ENCODE results near the gene DHX35.
A peak's percentile ranks its signal among the peaks of the same experiment; 100 is the strongest.

DHX35 gene

GRCh38 chr20:38962044-38962927 lies at the start of gene DHX35:
Gene DHX35, plus strand, starts transcription at chr20:38962344. Its CDS starts 24 bp downstream, at chr20:38962368.
- H3K27ac ChIP-seq (ENCODE audit: low read depth in 2 of 2, low read length in 2 of 2) = peak within 1 kb of the TSS; percentile 90 to 92
- H3K4me3 ChIP-seq (ENCODE audit: low read length in 2 of 2) = peak within 1 kb of the TSS; percentile 74 to 95
- H3K27me3 ChIP-seq (ENCODE audit: control insufficient read depth in 2 of 2, insufficient read depth in 2 of 2, low read length in 2 of 2) = no peaks in the 10 kb centered on the region
- H3K4me1 ChIP-seq (ENCODE audit: control insufficient read depth in 2 of 2, insufficient read depth in 2 of 2, low read length in 2 of 2) = peaks cover 12 to 19% of the 10 kb centered on the region in 2 donors
- no peaks in the 10 kb centered on the region for H3K9me3 ChIP-seq (ENCODE audit: control insufficient read depth in 2 of 2, low read length in 2 of 2)
- H3K9ac ChIP-seq (ENCODE audit: low read depth in 1 of 2, low read length in 2 of 2) = peak within 1 kb of the TSS; percentile 81 to 93
- H3K36me3 ChIP-seq (ENCODE audit: control insufficient read depth in 2 of 2, insufficient read depth in 2 of 2, low read length in 2 of 2) = peaks cover 0 to 5% of the 10 kb centered on the region in 2 donors

- no peaks in the 10 kb centered on the region for H3K4me1 ChIP-seq (ENCODE audit: control insufficient read depth in 2 of 2, insufficient read depth in 2 of 2, low read length in 2 of 2)
- no peaks in the 10 kb centered on the region for H3K27me3 ChIP-seq (ENCODE audit: control insufficient read depth in 2 of 2, insufficient read depth in 2 of 2, low read length in 2 of 2)
- H3K4me3 ChIP-seq (ENCODE audit: low read length in 2 of 2) = no peak overlapping the region
- no peaks in the 10 kb centered on the region for H3K9me3 ChIP-seq (ENCODE audit: control insufficient read depth in 2 of 2, low read length in 2 of 2)
- H3K27ac ChIP-seq (ENCODE audit: low read depth in 2 of 2, low read length in 2 of 2) = no peak overlapping the region
- no peak overlapping the region for H3K9ac ChIP-seq (ENCODE audit: low read depth in 1 of 2, low read length in 2 of 2)
- H3K36me3 ChIP-seq (ENCODE audit: control insufficient read depth in 2 of 2, insufficient read depth in 2 of 2, low read length in 2 of 2) = peaks cover 0 to 8% of the 10 kb centered on the region in 2 donors
Measured at GRCh38 chr20:38915355-38915754, 46.8 kb upstream of the DHX35 start.

GRCh38 chr20:38917657-38918056 lies 44.5 kb upstream of the DHX35 start:
- no peaks in the 10 kb centered on the region for H3K4me1 ChIP-seq (ENCODE audit: control insufficient read depth in 2 of 2, insufficient read depth in 2 of 2, low read length in 2 of 2)
- no peak overlapping the region for H3K4me3 ChIP-seq (ENCODE audit: low read length in 2 of 2)
- H3K9ac ChIP-seq (ENCODE audit: low read depth in 1 of 2, low read length in 2 of 2) = no peak overlapping the region
- H3K27me3 ChIP-seq (ENCODE audit: control insufficient read depth in 2 of 2, insufficient read depth in 2 of 2, low read length in 2 of 2) = no peaks in the 10 kb centered on the region
- no peak overlapping the region for H3K27ac ChIP-seq (ENCODE audit: low read depth in 2 of 2, low read length in 2 of 2)
- peaks cover 0 to 8% of the 10 kb centered on the region in 2 donors for H3K36me3 ChIP-seq (ENCODE audit: control insufficient read depth in 2 of 2, insufficient read depth in 2 of 2, low read length in 2 of 2)
- no peaks in the 10 kb centered on the region for H3K9me3 ChIP-seq (ENCODE audit: control insufficient read depth in 2 of 2, low read length in 2 of 2)

DNA sequence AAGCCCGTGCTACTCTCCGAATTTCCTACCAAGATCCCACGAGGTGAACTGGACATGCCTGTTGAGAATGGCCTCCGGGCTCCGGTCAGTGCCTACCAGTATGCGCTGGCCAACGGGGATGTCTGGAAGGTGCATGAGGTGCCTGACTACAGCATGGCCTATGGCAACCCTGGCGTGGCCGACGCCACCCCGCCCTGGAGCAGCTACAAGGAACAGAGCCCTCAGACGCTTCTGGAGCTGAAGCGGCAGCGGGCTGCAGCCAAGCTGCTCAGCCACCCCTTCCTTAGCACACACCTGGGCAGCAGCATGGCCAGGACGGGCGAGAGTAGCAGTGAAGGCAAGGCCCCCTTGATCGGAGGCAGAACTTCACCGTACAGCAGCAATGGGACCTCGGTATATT lies 44.0 kb upstream of the DHX35 start:
- no peaks in the 10 kb centered on the region for H3K4me1 ChIP-seq (ENCODE audit: control insufficient read depth in 2 of 2, insufficient read depth in 2 of 2, low read length in 2 of 2)
- no peaks in the 10 kb centered on the region for H3K9me3 ChIP-seq (ENCODE audit: control insufficient read depth in 2 of 2, low read length in 2 of 2)
- peaks cover 0 to 8% of the 10 kb centered on the region in 2 donors for H3K36me3 ChIP-seq (ENCODE audit: control insufficient read depth in 2 of 2, insufficient read depth in 2 of 2, low read length in 2 of 2)
- H3K9ac ChIP-seq (ENCODE audit: low read depth in 1 of 2, low read length in 2 of 2) = no peak overlapping the region
- H3K4me3 ChIP-seq (ENCODE audit: low read length in 2 of 2) = no peak overlapping the region
- H3K27me3 ChIP-seq (ENCODE audit: control insufficient read depth in 2 of 2, insufficient read depth in 2 of 2, low read length in 2 of 2) = no peaks in the 10 kb centered on the region
- no peak overlapping the region for H3K27ac ChIP-seq (ENCODE audit: low read depth in 2 of 2, low read length in 2 of 2)

DNA sequence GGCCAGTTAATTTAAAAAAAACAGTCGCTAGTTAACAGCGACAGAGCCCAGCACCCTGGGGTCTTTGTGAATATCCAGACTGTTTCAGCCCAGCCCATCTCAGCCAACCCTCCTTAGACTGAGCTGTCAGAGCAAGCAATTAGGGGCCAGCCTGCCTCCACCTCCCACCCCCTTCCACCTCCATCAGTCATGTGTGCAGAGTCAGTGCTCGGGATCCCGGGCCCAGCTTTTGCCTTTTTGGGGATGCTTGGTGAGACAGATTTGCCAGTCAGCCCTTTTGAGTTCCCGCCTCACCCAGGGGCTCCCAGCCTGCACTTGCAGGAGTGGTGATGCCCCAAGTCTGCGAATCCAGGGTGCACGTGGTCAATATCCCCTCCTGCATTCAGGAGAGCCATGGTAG lies 42.5 kb upstream of the DHX35 start:
- no peaks in the 10 kb centered on the region for H3K27me3 ChIP-seq (ENCODE audit: control insufficient read depth in 2 of 2, insufficient read depth in 2 of 2, low read length in 2 of 2)
- no peak overlapping the region for H3K27ac ChIP-seq (ENCODE audit: low read depth in 2 of 2, low read length in 2 of 2)
- H3K4me1 ChIP-seq (ENCODE audit: control insufficient read depth in 2 of 2, insufficient read depth in 2 of 2, low read length in 2 of 2) = no peaks in the 10 kb centered on the region
- peaks cover 0 to 8% of the 10 kb centered on the region in 2 donors for H3K36me3 ChIP-seq (ENCODE audit: control insufficient read depth in 2 of 2, insufficient read depth in 2 of 2, low read length in 2 of 2)
- no peak overlapping the region for H3K9ac ChIP-seq (ENCODE audit: low read depth in 1 of 2, low read length in 2 of 2)
- no peak overlapping the region for H3K4me3 ChIP-seq (ENCODE audit: low read length in 2 of 2)
- no peaks in the 10 kb centered on the region for H3K9me3 ChIP-seq (ENCODE audit: control insufficient read depth in 2 of 2, low read length in 2 of 2)

- H3K27ac ChIP-seq (ENCODE audit: low read depth in 2 of 2, low read length in 2 of 2) = no peak overlapping the region
- H3K4me3 ChIP-seq (ENCODE audit: low read length in 2 of 2) = no peak overlapping the region
- no peaks in the 10 kb centered on the region for H3K27me3 ChIP-seq (ENCODE audit: control insufficient read depth in 2 of 2, insufficient read depth in 2 of 2, low read length in 2 of 2)
- no peak overlapping the region for H3K9ac ChIP-seq (ENCODE audit: low read depth in 1 of 2, low read length in 2 of 2)
- peaks cover 0 to 8% of the 10 kb centered on the region in 2 donors for H3K36me3 ChIP-seq (ENCODE audit: control insufficient read depth in 2 of 2, insufficient read depth in 2 of 2, low read length in 2 of 2)
- no peaks in the 10 kb centered on the region for H3K9me3 ChIP-seq (ENCODE audit: control insufficient read depth in 2 of 2, low read length in 2 of 2)
- H3K4me1 ChIP-seq (ENCODE audit: control insufficient read depth in 2 of 2, insufficient read depth in 2 of 2, low read length in 2 of 2) = no peaks in the 10 kb centered on the region
Measured at GRCh38 chr20:38920411-38920810, 41.7 kb upstream of the DHX35 start.

GRCh38 chr20:38920851-38921250 lies 41.3 kb upstream of the DHX35 start:
- no peak overlapping the region for H3K9ac ChIP-seq (ENCODE audit: low read depth in 1 of 2, low read length in 2 of 2)
- no peak overlapping the region for H3K4me3 ChIP-seq (ENCODE audit: low read length in 2 of 2)
- no peaks in the 10 kb centered on the region for H3K27me3 ChIP-seq (ENCODE audit: control insufficient read depth in 2 of 2, insufficient read depth in 2 of 2, low read length in 2 of 2)
- H3K4me1 ChIP-seq (ENCODE audit: control insufficient read depth in 2 of 2, insufficient read depth in 2 of 2, low read length in 2 of 2) = no peaks in the 10 kb centered on the region
- H3K36me3 ChIP-seq (ENCODE audit: control insufficient read depth in 2 of 2, insufficient read depth in 2 of 2, low read length in 2 of 2) = peaks cover 0 to 8% of the 10 kb centered on the region in 2 donors
- H3K9me3 ChIP-seq (ENCODE audit: control insufficient read depth in 2 of 2, low read length in 2 of 2) = no peaks in the 10 kb centered on the region
- no peak overlapping the region for H3K27ac ChIP-seq (ENCODE audit: low read depth in 2 of 2, low read length in 2 of 2)

DNA sequence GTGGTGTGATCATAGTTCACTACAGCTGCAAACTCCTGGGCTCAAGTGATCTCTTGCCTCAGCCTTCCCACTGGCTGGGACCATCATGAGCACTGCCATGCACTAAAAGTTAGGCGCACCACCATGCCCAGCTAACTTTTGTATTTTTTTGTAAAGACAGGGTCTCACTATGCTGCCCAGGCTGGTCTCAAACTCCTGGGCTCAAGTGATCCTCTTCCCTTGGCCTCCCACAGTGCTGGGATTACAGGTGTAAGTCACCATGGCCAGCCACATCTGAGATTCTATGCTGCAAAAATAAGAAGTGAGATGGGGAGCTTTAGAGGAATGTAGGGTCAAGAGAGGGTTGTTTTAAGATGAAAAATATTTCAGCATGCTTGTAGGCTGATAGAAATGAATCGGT lies 37.4 kb upstream of the DHX35 start:
- Histone ChIP-seq H3K4me1 (ENCODE audit: control insufficient read depth in 2 of 2, insufficient read depth in 2 of 2, low read length in 2 of 2) (peaks cover 6 to 10% of the 10 kb centered on the region in 2 donors), H3K9ac (ENCODE audit: low read depth in 1 of 2, low read length in 2 of 2) (no peak overlapping the region), H3K9me3 (ENCODE audit: control insufficient read depth in 2 of 2, low read length in 2 of 2) (no peaks in the 10 kb centered on the region), H3K27ac (ENCODE audit: low read depth in 2 of 2, low read length in 2 of 2) (no peak overlapping the region), H3K27me3 (ENCODE audit: control insufficient read depth in 2 of 2, insufficient read depth in 2 of 2, low read length in 2 of 2) (no peaks in the 10 kb centered on the region), H3K36me3 (ENCODE audit: control insufficient read depth in 2 of 2, insufficient read depth in 2 of 2, low read length in 2 of 2) (peaks cover 0 to 3% of the 10 kb centered on the region in 2 donors), H3K4me3 (ENCODE audit: low read length in 2 of 2) (no peak overlapping the region)

GRCh38 chr20:38926142-38926933 lies 35.8 kb upstream of the DHX35 start, which contains the start of gene FAM83D:
Gene FAM83D, plus strand, starts transcription at chr20:38926417. Its CDS starts 26 bp downstream, at chr20:38926443.
- peak within 1 kb of the TSS; percentile 56 to 81 for H3K9ac ChIP-seq (ENCODE audit: low read depth in 1 of 2, low read length in 2 of 2)
- peaks cover 6 to 10% of the 10 kb centered on the region in 2 donors for H3K4me1 ChIP-seq (ENCODE audit: control insufficient read depth in 2 of 2, insufficient read depth in 2 of 2, low read length in 2 of 2)
- no peaks in the 10 kb centered on the region for H3K27me3 ChIP-seq (ENCODE audit: control insufficient read depth in 2 of 2, insufficient read depth in 2 of 2, low read length in 2 of 2)
- peak within 1 kb of the TSS in 1 of 2 donors; percentile 58 for H3K27ac ChIP-seq (ENCODE audit: low read depth in 2 of 2, low read length in 2 of 2)
- H3K4me3 ChIP-seq (ENCODE audit: low read length in 2 of 2) = peak within 1 kb of the TSS; percentile 73 to 74
- no peaks in the 10 kb centered on the region for H3K9me3 ChIP-seq (ENCODE audit: control insufficient read depth in 2 of 2, low read length in 2 of 2)
- no peaks in the 10 kb centered on the region for H3K36me3 ChIP-seq (ENCODE audit: control insufficient read depth in 2 of 2, insufficient read depth in 2 of 2, low read length in 2 of 2)

Data from mucosa of rectum (tissue), 2 donors.